ENCODE data around the gene LTBP1. TPM values are rescaled to one million over a fixed set of nuclear protein-coding genes. Genes with fewer than 3 reads are reported as not detected.

The LTBP1 gene
- total and polyA plus RNA-seq, 10 of the 15 experiments (the other 5 are each of a cell fraction or from before 2014, with no cell fraction given): 0.01 to 0.28 (median 0.12) TPM; not detected in 2

DNA sequence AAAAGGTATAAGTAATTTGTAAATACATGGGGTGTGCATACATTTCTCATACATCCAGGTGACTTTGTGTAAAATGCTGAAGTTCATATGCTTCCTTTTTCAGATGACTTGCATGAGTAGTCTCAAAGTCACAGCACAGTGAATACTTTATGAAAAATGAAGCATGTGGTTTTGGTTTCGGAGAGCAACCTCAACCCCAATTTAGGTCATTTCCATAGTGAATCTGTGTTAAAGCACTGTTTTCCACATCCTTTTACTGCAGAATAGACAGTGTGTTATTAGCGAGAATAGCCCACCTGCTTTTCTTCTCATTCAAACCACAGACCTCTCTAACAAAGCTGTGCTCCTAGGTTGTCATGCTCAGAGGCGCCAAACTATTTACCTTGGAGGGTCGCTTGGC is 325.2 kb downstream of the LTBP1 start (continued):
- TF ChIP-seq ATF7 (IDR thresholded peaks at IDR 0.05; ENCODE audit: low read depth) (no peak), NFYA (IDR thresholded peaks at IDR 0.05; ENCODE audit: borderline replicate concordance, low read depth, low read length) (no peak), EED (IDR thresholded peaks at IDR 0.05; ENCODE audit: low read depth) (peak; percentile 85), ZNF384 (IDR thresholded peaks at IDR 0.05; ENCODE audit: borderline replicate concordance, low read depth, low read length) (no peak), POLR2AphosphoS5 (IDR thresholded peaks at IDR 0.05; ENCODE audit: low read length) (no peak), ZNF207 (IDR thresholded peaks at IDR 0.05; ENCODE audit: borderline replicate concordance) (no peak), ZBTB4 (CRISPR knock-in tag; IDR thresholded peaks at IDR 0.05) (no peak), YY1 (IDR thresholded peaks at IDR 0.05; ENCODE audit: low read depth, low read length) (no peak), ATF3 (IDR thresholded peaks at IDR 0.05; ENCODE audit: borderline replicate concordance, extremely low read depth, low read depth, low read length) (no peak), ZNF217 (IDR thresholded peaks at IDR 0.05) (peak; percentile 97), TAF1 (IDR thresholded peaks at IDR 0.05; ENCODE audit: borderline replicate concordance, low read depth, low read length) (no peak), KAT2A (conservative IDR thresholded peaks at IDR 0.05; ENCODE audit: control insufficient read depth, low read depth, low read length) (no peak), SREBF2 (IDR thresholded peaks at IDR 0.05; ENCODE audit: low read length) (no peak)
- TF ChIP-seq, protein P1, sequence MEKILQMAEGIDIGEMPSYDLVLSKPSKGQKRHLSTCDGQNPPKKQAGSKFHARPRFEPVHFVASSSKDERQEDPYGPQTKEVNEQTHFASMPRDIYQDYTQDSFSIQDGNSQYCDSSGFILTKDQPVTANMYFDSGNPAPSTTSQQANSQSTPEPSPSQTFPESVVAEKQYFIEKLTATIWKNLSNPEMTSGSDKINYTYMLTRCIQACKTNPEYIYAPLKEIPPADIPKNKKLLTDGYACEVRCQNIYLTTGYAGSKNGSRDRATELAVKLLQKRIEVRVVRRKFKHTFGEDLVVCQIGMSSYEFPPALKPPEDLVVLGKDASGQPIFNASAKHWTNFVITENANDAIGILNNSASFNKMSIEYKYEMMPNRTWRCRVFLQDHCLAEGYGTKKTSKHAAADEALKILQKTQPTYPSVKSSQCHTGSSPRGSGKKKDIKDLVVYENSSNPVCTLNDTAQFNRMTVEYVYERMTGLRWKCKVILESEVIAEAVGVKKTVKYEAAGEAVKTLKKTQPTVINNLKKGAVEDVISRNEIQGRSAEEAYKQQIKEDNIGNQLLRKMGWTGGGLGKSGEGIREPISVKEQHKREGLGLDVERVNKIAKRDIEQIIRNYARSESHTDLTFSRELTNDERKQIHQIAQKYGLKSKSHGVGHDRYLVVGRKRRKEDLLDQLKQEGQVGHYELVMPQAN (conservative IDR thresholded peaks at IDR 0.05): no peak
- TF ChIP-seq, protein P2, sequence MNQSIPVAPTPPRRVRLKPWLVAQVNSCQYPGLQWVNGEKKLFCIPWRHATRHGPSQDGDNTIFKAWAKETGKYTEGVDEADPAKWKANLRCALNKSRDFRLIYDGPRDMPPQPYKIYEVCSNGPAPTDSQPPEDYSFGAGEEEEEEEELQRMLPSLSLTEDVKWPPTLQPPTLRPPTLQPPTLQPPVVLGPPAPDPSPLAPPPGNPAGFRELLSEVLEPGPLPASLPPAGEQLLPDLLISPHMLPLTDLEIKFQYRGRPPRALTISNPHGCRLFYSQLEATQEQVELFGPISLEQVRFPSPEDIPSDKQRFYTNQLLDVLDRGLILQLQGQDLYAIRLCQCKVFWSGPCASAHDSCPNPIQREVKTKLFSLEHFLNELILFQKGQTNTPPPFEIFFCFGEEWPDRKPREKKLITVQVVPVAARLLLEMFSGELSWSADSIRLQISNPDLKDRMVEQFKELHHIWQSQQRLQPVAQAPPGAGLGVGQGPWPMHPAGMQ (IDR thresholded peaks at IDR 0.05; ENCODE audit: borderline replicate concordance): no peak

Measured in GM12878 (cell line).